GM12801 (cell line): ENCODE results near the gene SYNE2.

Source experiments
- TF ChIP-seq, protein P1 (sequence below): IDR thresholded peaks from one replicate; pipeline ENCODE4 v1.5.1; 2011; ENCODE audit warnings: control low read depth; ENCODE audit not compliant: insufficient read length; ENCODE audit errors: extremely low read depth

The SYNE2 gene

DNA sequence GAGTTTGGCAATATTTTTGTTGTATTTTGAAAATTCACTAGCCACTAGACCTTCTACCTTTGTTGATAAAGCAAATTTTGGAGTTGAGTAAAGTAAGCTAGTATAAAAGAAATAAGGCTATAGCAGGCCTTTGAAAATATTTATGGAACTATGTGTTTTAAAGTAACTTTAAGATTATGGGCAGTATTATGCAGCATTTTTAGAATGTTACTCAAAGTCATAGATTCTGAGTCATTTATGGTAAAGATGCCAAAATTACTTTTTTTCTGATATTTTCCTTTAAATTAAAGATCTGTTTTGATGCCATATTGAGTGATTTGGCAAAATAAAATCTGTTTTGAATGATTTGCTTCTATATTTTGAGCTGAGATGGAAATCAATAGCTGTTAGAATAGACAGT lies 57.2 kb downstream of the SYNE2 start:
- TF ChIP-seq, protein P1, sequence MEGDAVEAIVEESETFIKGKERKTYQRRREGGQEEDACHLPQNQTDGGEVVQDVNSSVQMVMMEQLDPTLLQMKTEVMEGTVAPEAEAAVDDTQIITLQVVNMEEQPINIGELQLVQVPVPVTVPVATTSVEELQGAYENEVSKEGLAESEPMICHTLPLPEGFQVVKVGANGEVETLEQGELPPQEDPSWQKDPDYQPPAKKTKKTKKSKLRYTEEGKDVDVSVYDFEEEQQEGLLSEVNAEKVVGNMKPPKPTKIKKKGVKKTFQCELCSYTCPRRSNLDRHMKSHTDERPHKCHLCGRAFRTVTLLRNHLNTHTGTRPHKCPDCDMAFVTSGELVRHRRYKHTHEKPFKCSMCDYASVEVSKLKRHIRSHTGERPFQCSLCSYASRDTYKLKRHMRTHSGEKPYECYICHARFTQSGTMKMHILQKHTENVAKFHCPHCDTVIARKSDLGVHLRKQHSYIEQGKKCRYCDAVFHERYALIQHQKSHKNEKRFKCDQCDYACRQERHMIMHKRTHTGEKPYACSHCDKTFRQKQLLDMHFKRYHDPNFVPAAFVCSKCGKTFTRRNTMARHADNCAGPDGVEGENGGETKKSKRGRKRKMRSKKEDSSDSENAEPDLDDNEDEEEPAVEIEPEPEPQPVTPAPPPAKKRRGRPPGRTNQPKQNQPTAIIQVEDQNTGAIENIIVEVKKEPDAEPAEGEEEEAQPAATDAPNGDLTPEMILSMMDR: no peak

DNA sequence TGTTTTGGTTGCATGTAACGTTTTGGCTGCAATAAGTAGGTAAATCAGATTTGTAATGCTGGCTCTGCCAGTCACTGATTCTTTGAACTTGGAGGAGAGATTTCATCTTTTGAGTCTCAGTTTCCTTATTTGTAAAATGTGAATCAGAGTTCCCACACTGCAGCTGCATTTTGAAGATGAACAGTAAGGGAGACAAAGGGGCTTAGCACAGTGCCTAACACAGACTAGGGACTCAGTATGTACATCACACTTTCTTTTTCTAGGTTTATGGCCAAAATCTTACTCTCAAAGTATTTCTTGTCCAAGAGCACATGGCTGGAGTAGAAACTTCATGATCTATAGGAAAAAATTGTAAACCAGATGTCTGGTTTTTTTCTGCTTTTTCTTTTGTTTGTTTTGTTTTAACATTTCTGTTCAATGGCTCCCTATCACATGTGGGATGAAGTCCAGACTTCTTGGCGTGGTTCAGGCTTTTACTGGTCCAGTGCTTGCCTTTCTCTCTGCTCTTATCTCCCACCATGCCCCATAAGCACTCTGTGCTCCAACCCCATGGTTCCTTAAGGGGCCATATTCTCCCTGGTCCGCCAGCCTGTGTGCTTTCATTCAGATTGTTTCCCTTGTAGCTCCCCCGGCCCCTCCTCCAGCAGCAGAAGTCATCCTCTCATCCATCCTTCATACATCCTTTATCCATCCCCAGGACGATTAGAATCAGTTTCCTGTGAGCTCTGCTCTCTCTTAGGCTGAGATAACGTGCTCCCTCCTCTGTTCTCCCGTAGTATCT lies 58.0 kb downstream of the SYNE2 start:
- TF ChIP-seq, protein P1: no peak

DNA sequence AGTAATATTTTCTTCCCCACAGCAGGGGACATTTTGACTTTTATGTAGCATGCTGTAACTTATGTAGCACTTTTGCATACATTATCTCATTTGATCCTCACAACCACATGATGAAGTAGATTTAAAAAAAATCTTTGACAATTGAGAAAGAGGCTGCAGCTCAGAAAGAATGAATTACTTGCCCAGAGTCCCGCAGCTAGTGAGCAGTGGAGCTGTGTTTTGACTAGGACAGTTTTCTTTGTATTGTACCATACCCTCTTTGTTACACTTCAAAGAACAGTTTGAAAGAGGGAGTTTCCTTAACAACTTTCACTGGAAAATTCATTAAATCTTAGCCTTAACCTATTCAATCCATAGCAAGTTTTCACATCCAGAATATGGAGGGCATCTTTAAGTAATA lies 58.6 kb downstream of the SYNE2 start:
- TF ChIP-seq, protein P1: no peak

DNA sequence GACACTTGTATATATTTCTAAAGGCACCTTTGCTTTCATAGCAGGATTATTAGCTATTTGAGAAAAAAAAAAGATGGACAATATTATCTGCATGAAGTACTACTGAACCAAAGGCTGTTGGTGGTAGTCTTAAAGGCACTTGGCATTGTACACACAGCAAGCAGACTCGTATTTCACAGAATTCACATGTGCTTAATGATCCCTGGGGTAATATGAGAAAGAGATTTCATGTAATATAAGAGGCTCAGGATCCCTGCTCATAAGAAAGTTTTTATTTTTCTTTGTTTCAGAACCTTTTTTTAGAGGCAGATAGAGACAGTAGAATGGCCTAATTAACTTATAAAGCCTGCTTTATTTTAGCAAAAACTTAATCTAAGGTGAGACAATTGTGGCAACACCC lies 59.5 kb downstream of the SYNE2 start:
- TF ChIP-seq, protein P1: no peak

DNA sequence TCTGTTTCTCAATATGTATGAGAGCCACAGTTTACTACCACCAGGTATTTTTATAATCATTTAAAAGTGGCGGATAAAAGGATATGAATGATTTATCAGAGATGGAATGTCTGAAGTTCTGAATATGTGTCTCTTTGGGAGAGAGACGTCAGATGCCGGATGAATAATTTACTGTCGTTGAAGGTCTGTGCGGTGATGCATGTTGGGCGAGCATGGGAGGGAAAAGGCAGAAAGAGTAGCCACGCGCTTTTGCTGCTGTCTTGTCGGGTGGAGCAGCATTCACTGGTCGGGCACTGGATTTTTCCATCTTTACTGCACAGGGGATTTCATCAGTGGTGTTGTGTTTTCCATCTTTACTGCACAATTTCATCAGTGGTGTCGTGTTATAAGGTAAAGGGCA lies 65.6 kb downstream of the SYNE2 start:
- TF ChIP-seq, protein P1: no peak

DNA sequence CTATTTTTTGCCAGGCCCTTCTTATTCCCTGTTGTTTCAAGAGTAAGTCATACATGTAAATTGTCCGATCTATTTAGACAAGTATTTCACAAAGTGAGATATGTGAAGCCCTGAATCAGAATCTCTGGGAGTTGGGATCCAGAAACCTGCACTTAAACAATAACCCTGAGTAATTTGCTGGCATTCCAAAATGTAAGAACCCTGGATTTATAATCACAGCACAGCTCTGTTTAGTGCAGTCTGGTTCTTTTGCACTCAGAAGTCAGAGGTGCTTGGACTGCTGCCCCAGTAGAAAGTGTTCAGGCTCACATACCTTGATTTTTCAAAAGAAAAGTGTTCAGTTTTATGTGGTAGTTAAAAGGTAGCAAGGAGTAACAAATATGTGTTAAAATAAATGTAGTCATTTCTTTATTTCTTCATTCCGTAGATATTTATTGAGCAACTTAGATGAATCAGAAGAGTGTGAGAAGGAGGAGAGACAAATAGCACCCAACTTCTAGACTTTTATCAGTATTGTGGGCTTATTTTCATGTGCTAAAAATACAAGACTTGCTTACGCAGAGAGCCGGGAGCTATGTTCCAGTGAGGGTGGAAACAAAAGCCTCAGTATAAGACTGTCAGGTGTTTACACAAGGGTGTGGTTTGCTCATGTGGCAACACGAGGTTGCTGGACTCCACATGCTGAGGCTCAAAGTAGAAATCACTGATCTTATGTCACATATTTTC lies 70.1 kb downstream of the SYNE2 start:
- TF ChIP-seq, protein P1: no peak

DNA sequence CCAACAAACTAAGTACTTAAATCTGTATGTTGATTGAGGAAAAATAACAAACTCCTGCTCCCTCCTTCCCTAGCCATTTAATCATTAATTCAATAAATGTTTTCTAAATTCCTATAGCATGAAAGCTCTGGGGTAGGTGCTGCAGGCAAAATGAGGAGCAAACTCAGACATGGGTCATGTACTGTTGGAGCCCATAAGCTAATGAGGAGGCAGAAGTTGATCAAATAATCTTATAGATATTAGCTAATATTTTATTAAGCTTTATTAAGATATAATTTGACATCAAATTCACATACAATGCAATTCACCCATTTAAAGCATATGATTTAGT lies 70.6 kb downstream of the SYNE2 start:
- TF ChIP-seq, protein P1: no peak
